DMS114 treated with DMSO at 0.1 percent for 48 hours (cell line): ENCODE measurements around the gene DPY30.
"Not testable (repeated sequence)": the region's sequence is repeated elsewhere in the genome, so short reads cannot be mapped to it uniquely, and the experiment has no call there.

Experiments
- DNase-seq: peaks from one replicate; lab custom pipeline; 2025; ENCODE audit not compliant: unreplicated experiment; lab: John Stamatoyannopoulos, UW

Gene DPY30

GRCh38 chr2:32039447-32040219, at the start of gene DPY30:
DPY30 (minus strand) TSS chr2:32039805; CDS start chr2:32039456, 349 bp downstream.
- peak; percentile 84 for DNase-seq

GRCh38 chr2:32074134-32074506, 34.5 kb upstream of the DPY30 start:
- DNase-seq = no peak

DNA sequence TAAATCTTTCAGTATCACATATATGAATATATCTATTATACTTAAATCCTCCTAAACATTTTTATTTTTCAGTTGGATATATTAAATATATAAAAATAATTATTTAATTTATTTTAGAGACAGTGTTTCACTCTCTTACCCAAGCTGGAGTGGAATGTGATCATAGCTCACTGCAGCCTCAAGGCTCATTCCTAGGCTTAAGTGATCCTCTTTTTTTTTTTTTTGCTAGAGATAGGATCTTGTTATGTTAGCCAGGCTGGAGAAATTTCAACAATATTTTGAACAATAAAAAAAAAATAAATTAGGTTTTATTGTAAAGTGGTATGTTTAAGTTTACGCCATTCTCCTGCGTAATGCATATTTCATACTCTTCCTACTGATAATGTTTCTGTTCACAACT, 27.9 kb upstream of the DPY30 start:
- DNase-seq = no peak

- no peak for DNase-seq
Measured at GRCh38 chr2:32064713-32065112, 25.1 kb upstream of the DPY30 start.

DNA sequence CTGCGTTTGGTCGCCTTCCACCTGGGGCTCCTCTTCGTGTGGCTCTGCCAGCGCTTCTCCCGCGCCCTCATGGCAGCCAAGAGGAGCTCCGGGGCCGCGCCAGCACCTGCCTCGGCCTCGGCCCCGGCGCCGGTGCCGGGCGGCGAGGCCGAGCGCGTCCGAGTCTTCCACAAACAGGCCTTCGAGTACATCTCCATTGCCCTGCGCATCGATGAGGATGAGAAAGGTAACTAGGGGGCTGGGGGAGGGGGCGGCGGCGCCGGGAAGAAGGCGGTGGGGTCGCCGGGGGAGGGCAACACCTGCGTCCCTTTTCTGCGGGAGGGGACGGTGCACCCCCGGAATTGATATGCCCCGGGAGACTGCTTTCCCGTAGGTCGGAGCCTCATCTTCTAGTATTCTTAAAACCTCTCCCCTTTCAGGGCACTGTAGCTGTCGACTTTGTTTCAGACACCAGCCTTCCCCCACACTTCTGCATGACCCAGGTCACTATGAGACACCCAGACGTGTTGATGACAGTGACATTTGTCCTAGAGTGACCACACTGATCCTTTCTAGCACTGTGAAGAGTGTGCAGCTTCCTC, 24.5 kb upstream of the DPY30 start:
- no peak for DNase-seq

DNA sequence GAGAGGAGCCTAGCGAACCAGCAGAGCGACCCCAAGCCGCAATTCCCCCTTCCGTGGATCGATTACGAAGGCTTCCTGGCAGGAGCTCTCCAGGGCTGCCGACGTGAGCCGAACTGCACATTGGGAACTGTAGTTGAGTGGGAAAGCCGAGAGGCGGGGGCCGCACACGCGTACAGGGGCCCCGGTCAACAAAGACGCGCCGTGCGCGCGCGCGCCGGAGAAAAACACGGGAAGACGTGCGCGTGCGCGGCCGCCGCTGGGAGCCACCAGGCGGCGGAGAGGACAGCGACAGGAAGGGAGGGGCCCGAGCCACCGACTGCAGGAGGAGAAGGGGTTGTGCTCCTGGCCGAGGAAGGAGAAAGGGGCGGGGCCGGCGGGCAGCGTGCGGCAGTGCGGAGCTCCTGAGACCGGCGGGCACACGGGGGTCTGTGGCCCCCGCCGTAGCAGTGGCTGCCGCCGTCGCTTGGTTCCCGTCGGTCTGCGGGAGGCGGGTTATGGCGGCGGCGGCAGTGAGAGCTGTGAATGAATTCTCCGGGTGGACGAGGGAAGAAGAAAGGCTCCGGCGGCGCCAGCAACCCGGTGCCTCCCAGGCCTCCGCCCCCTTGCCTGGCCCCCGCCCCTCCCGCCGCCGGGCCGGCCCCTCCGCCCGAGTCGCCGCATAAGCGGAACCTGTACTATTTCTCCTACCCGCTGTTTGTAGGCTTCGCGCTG, 23.9 kb upstream of the DPY30 start, which contains the start of gene SPAST:
Gene SPAST (plus strand): TSS at position 247 of the 711 bp plus-strand sequence. CDS start 276 bp downstream, at position 523.
- DNase-seq = peak; percentile 97

DNA sequence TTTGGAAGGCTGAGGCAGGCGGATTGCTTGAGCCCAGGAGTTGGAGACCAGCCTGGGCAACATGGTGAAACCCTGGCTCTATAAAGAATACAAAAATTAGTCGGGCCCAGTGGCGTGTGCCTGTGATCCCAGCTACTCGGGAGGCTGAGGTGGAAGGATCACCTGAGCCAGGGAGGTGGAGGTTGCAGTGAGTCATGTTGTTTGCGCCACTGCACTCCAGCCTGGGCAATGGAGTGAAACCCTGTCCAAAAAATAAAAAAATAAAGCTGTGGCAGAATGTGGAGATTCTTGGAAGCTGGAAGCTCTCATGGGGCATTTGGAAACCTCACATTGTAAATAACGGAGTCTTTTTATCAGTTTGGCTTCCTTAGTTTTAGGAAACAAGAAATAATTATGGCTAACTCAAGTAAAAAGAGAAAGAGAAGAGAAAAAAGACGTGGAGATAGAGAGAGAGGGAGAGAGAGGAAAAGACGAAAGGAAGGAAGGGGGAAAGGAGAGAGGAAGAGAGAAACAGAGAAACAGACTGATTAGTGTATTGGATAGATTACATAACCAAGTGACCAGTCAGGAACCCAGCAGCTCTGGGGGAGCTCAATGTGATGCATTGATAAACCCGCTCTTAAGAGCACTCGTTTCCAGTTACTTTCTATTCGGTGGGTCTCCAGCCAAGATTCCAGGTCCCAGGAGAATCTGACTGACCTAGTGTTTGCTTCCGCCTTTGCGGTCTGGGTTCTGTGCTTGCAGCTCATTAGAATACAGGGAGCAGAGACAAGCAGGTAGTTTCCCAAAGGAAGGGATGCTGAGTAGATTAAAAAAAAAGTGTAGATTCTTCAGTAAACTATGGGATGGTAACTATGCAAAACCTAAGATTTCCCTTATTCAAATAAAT, 22.6 kb upstream of the DPY30 start:
- no peak for DNase-seq

DNA sequence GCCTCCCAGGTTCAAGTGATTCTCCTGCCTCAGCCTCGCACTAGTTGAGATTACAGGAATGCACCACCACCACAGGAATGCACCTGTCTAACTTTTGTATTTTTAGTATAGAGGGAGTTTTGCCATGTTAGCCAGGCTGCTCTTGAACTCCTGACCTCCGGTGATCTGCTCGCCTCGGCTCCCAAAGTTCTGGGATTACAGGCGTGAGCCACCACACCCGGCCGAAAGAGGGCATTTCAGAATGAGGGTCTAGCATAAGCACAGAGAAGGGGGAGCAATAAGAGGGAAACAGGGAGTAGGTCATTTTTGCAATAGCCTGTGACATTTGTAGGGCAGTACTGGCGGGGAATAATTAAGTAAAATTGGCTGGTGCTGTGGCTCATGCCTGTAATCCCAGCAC, 21.8 kb upstream of the DPY30 start:
- no peak for DNase-seq

DNA sequence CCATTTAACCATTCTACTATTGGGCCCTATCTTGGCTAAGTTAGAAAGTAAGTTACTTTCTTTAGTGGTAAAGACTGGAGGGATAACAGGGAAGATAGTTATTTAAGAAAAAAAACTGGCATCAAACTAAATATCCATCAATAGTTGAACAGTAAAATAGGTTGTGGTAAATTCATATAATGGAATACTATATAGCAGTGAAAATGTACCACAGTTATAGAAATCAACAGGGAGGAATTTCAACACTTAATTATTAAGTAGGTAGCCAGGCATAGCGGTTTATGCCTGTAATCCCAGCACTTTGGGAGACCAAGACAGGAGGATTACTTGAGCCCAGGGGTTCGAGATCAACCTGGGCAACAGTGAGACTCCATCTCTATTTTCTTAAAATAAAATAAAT, 20.7 kb upstream of the DPY30 start:
- no peak for DNase-seq

GRCh38 chr2:32058130-32058529, 18.5 kb upstream of the DPY30 start:
- DNase-seq = no peak

- not testable (repeated sequence) for DNase-seq
Measured at GRCh38 chr2:32054583-32054982, 15.0 kb upstream of the DPY30 start.

DNA sequence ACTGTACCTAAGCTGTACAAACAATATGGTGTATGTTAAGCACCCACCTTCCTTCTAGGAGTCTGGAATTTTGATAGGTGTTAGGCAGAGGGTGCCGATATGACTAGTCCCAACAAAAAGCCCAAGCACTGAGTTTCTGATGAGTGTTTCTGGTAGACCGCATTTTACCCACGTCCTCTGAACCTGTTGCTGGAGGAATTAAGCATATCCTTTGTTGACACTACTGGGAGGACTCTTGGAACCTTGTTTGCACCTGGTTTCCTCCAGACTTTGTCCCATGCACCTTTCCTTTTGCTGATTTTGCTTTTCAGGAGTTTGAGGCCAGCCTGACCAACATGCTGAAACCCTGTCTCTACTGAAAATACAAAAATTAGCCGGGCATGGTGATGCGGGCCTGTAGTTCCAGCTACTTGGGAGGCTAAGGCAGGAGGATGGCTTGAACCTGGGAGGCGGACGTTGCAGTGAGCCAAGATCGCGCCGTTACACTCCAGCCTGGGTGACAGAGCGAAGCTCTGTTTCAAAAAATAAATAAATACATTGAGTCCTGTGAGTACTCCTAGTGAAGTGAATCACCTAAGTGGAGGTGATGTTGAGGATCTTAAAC, 12.3 kb upstream of the DPY30 start:
- DNase-seq = no peak

DNA sequence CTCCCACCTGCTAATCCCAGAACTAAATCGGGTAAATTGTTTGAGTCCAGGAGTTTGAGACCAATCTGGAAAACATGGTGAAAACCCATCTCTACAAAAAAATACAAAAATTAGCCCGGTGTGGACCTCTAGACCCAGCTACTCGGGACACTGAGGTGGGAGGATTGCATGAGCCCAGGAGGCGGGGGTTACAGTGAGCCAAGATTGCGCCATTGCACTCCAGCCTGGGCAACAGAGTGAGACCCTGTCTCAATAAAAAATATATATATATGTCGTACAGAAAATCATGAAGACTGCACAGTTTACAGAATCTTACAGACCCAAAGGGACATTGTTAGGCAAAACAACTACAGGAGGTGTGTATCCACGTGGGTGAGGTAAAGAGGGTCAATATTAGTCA, 4.0 kb upstream of the DPY30 start:
- DNase-seq = no peak

GRCh38 chr2:32034198-32034887, 5.3 kb downstream of the DPY30 start:
- DNase-seq = not testable (repeated sequence)

GRCh38 chr2:32018789-32019482, 20.7 kb downstream of the DPY30 start:
- not testable (repeated sequence) for DNase-seq

DNA sequence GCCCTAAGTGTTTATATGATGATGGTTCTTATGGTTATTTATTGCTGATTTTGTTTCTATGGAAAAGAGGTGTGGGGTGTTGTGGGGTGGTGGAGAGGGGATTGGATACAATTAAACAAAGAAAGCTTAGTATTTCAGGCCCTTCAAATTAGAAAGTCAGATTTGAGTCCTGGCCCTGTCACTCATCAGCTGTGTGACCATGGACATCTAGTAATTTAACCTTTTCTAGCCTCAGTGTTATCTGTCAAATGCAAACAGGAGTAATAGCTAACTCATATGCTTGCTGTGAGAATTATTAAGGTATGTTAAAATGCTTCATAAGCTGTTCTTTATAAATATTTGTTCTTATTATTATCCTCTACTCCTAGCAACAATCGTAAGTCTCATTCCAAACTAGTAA, 26.7 kb downstream of the DPY30 start:
- DNase-seq = no peak

GRCh38 chr2:32011485-32011960, 28.1 kb downstream of the DPY30 start:
- no peak for DNase-seq

DNA sequence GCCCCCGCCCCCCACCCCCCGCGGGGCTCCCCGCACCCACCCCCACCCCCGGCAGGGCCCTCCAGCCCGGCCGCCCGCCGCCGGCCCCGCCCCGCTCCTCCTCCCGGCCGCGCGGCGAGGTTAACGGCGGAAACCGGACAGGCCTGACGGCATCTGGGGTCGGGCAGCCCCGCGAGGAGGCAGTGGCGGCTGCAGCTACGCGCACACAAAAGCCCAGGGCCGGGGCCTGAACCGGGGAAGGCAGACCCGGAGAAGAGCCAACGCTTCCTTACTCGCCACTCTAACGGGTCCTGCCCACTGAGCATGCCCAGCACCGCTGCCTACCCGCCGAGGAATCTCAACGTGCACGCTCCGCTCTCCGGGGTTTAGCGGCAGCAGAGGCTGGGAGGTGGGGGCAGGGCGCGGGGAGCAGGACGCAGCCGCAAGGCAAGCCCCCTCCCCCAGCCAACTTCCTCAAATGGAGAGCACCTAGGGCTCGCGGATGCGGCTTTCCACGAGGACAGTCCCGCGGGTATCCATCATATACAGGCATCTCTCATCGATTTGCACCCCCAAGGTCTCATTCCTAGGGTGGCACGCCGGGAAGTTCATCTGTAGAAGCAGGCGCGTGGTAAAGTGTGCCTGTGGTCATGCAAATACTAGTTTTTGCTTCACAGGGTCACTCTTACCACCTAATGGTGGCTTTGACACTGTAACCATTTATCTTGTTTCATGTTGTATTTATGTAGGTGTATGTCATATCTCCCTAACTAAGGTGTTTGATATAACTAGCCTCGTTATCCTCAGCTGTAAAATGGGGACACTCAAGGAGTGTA, 28.7 kb downstream of the DPY30 start, which contains the start of gene MEMO1:
Gene MEMO1 (minus strand): TSS at position 339 of the 815 bp plus-strand sequence. CDS start 761 bp downstream, outside the sequence.
- DNase-seq = peak; percentile 88
